SK-MEL-5 (cell line): ENCODE results near the gene NIBAN1. TPM values are rescaled to one million over a fixed set of nuclear protein-coding genes. Genes with fewer than 3 reads are reported as not detected.

Experiments used
- DNase-seq: peaks from one replicate; pipeline ENCODE4 v3.0.0-alpha.2; 2016; ENCODE audit warnings: low read depth, low spot score
- in situ Hi-C: cut with HindIII; loops from 2 replicates; pipeline ENCODE4 v1.10.0; 2016; ENCODE audit warnings: low sequenced_read_pairs, high pct_unique_total_duplicates, low pct_unique_long_range_greater_than_20kb
- small RNA-seq, 2 experiments: library from RNA; depleted of rRNA; stranded (forward); fragments of <200 nt; gene quantifications; one replicate each; pipeline ENCODE3, GENCODE V24; 2014
- total RNA-seq: library from RNA; depleted of rRNA; stranded (reverse); fragments of >200 nt; shearing (Covaris generic); gene quantifications from 2 replicates; pipeline ENCODE4 v1.2.3, GENCODE V29; 2014; rRNA removed

NIBAN1 gene
- total RNA-seq, 1 experiment from 2014 or later, result 14.4 TPM

DNA sequence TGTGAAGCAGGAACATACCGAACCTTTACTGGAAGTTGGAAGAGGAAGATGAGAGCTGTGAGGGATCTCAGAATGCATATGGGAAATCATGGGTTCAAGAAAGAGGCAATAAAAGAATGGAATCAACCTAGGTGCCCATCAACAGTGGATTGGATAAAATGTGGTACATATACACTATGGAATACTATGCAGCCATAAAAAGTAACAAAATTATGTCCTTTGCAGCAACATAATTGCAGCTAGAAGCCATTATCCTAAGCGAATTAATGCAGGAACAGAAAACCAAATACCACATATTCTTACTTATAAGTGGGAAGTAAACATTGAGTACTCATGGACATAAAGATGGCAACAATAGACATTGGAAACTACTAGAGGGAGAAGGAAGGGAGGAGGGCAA, 40.4 kb downstream of the NIBAN1 start:
- no peak for DNase-seq
- in situ Hi-C loops, result no loop called here

DNA sequence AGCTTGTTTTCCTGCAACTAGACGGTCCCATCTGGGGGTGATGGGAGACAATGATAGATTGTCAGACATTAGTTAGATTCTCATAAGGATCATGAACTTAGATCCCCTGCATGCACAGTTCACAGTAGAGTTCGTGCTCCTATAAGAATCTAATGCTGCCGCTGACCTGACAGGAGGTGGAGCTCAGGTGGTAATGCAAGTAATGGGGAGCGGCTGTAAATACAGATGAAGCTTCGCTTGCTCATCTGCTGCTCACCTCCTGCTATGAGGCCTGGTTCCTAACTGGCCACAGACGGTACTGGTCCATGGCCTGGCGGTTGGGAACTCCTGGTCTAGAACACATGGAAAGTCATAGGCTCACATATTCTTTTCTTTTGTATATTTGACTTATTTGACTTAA, 42.0 kb downstream of the NIBAN1 start:
- in situ Hi-C loops, result no loop called here

GRCh38 chr1:184931566-184931965, 42.7 kb downstream of the NIBAN1 start:
- in situ Hi-C loops, result no loop called here
- DNase-seq, result no peak

More for the DNA sequence above, 42.0 kb downstream of the NIBAN1 start:
- DNase-seq, result no peak

GRCh38 chr1:184930645-184931044, 43.7 kb downstream of the NIBAN1 start:
- in situ Hi-C loops, result no loop called here
- no peak for DNase-seq

DNA sequence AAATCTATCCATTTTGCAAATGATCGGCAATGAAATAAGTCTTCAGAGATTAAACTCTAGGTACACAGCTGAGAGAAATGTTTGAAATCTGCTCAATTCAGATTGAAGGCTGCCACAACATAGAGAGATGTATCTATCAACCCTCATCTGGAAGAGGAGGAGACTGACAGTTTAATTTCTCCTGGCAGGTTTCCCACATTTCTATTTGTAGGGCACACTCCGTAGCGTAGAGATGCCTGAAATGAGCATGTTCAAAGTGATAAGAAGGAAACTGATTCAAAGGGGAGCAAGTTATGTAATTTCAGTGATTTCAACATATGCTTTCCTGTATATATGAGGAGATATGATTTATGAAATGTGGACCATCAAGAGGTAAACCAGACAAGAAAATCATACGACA, 44.1 kb downstream of the NIBAN1 start:
- in situ Hi-C loops, result no loop called here

DNA sequence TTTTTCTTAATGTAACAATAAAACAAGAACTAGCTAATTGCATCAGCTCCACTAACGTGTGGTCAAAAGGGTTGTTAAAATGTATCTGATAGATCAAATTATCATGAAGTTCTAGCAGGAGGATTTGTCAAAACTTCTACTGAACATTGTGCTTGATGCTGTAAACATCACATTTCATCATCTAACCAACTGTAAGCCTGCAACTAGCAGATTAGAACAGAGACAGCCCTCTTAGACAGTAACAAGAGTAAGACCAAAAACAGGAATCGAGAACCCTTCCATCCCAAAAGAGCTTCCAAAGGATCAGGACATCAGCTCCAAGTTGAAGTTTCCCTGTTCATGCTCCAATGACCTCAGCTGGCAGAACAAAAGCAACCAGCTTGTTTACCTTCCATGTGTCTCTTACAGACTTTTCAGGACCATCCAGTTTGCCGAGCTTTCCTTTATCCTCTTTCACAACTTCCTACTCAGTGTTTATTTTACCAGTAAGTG, 44.6 kb downstream of the NIBAN1 start:
- no peak for DNase-seq
- in situ Hi-C loops, result no loop called here

More for the DNA sequence above, 44.1 kb downstream of the NIBAN1 start:
- DNase-seq, result no peak

DNA sequence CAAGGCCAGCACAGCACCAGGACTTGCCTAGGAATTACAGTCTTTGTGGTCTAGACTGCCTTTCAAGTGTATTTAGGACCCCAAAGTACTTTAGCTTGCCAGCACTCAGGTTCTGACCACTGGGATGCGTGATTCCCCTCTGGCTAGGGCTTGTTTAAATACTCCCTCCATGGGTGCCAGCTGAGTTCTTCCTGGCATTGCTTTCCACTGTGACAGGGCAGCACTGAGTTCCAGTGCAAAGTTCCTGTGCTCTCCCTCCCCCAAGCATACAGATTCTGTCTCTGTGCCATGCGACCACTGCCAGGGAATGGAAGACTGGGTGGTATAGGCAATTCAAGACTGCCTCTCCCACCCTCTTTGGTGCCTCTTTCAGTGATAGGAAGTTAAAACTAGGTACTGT, 45.9 kb downstream of the NIBAN1 start:
- in situ Hi-C loops, result no loop called here
- no peak for DNase-seq

Small RNA genes within 50 kb of the gene (small RNA-seq; reads per million reads assigned to genes)
- 0.02 to 0.38 reads per million in 2 experiments for gene RNA5SP72

Other genes with a start within 250 kb of the NIBAN1 start
- gene EDEM3, start 219.7 kb downstream of the NIBAN1 start, total RNA-seq, result 23.7 and 25.8 TPM in 2 replicates
- 26.2 and 37.2 TPM in 2 replicates for gene RNF2, start 71.0 kb upstream of the NIBAN1 start, total RNA-seq
- gene TRMT1L, start 182.4 kb upstream of the NIBAN1 start, total RNA-seq, result 23.3 and 28.2 TPM in 2 replicates
- gene SWT1, start 182.7 kb upstream of the NIBAN1 start, total RNA-seq, result 8.6 and 9.7 TPM in 2 replicates